Sigmoid colon (tissue), 3 donors: ENCODE measurements around the gene IL17RE.

Experiments
- CTCF ChIP-seq, 4 experiments: fragments of 450-650 bp in 3 of 4; fragments of 200-600 bp in 1 of 4; IDR thresholded peaks; one replicate each; pipeline ENCODE4 v1.5.1; 2016 to 2019; ENCODE audit warnings: antibody characterized with exemption in 4 of 4, mild to moderate bottlenecking in 3 of 4, moderate library complexity in 2 of 4
- POLR2A ChIP-seq, 2 donors: fragments of 450-650 bp; IDR thresholded peaks; one replicate each; pipeline ENCODE4 v1.6.1; 2016; ENCODE audit warnings: antibody characterized with exemption in 2 of 2, mild to moderate bottlenecking in 2 of 2, moderate library complexity in 2 of 2

DNA sequence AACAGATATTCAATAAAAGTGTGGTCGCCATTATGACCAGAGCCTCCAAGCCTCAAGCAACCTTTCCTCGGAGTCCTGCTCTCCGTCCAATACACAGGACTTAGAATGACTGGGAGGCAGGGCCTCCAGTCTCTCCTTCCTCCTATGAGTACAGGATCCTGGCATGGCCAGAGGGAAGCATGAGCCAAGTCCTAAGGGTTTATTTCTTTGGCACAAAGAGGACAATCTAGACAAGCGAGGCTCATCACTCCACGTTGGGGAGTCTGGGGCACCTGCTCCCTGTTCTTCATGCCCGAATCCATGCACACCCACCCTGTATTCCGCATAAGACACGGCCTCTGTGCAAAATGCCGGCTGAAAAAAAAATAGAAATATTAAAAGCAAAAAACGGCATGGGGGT lies 42.7 kb downstream of the IL17RE start:
- no peak for TF ChIP-seq CTCF (IDR thresholded peaks at IDR 0.05)
- TF ChIP-seq POLR2A (IDR thresholded peaks at IDR 0.05), result no peak
